ENCODE results near the gene TEX35.

DNA sequence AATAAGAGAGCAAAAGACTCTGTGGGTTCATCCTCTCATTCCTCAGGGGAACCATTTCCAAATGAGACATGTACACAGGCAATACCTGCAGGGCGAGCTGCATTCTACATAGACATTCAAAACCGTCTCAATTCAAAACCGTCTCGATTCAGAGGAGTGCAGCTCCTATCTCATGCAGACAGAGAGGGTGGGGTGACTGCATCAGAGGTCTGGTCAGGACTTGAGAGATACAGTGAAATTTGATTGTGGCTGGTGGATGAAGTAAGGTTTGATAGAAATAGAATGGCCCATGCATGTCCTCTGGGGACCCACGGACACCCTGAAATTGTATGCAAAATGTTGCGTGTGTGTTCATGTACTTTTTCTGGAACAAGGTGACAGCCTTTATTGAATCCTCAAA is 27.3 kb downstream of the TEX35 start:
- TF ChIP-seq SIN3A (IDR thresholded peaks at IDR 0.05; ENCODE audit: borderline replicate concordance, insufficient read depth, low read length) (no peak), POLR2AphosphoS5 (IDR thresholded peaks at IDR 0.05; ENCODE audit: low read depth, low read length) (no peak), TAF1 (IDR thresholded peaks at IDR 0.05; ENCODE audit: borderline replicate concordance, insufficient read depth, low read length) (no peak)
